Fibroblast of lung (primary cell): ENCODE measurements around the gene GRAMD1A. TPM values are rescaled to one million over a fixed set of nuclear protein-coding genes. Genes with fewer than 3 reads are reported as not detected.
A peak's percentile ranks its signal among the peaks of the same experiment; 100 is the strongest.
"Not testable (repeated sequence)": the region's sequence is repeated elsewhere in the genome, so short reads cannot be mapped to it uniquely, and the experiment has no call there.

Experiments used
- DNase-seq, 2 donors: peaks; one replicate each; pipeline versions ENCODE4 v3.0.0 to v3.0.0-alpha.2; 2010; ENCODE audit warnings: low read depth in 2 of 2
- H2AFZ ChIP-seq: 2 replicates; pipeline ENCODE4 v1.5.1; 2012; ENCODE audit warnings: low read length, control low read depth, inconsistent platforms
- H3K27ac ChIP-seq: 2 replicates; pipeline ENCODE4 v1.5.1; 2011; ENCODE audit warnings: low read length, control low read depth; ENCODE audit not compliant: insufficient read depth
- H3K27me3 ChIP-seq: 2 replicates; pipeline ENCODE4 v1.5.1; 2011; ENCODE audit warnings: mild to moderate bottlenecking, low read length; ENCODE audit not compliant: control insufficient read depth, insufficient read depth
- H3K36me3 ChIP-seq: 2 replicates; pipeline ENCODE4 v1.5.1; 2011; ENCODE audit warnings: low read length; ENCODE audit not compliant: control insufficient read depth, insufficient read depth
- H3K4me1 ChIP-seq: 2 replicates; pipeline ENCODE4 v1.5.1; 2011; ENCODE audit warnings: low read length; ENCODE audit not compliant: control insufficient read depth, insufficient read depth; ENCODE audit errors: extremely low read depth
- H3K4me2 ChIP-seq: 2 replicates; pipeline ENCODE4 v1.5.1; 2011; ENCODE audit warnings: low read length, control low read depth; ENCODE audit not compliant: insufficient read depth; ENCODE audit errors: extremely low read depth
- H3K4me3 ChIP-seq, 4 experiments: fragments of 200-600 bp in 1 of 4; sonication (generic) in 1 of 4; replicated peaks in 1 of 4; 2 replicates each; pipeline ENCODE4 v1.5.1; 2011 to 2016; ENCODE audit warnings: low read length in 4 of 4, low read depth in 3 of 4, mild to moderate bottlenecking in 3 of 4, control low read depth in 2 of 4, inconsistent platforms in 1 of 4, mixed read lengths in 1 of 4; ENCODE audit not compliant: insufficient read depth in 1 of 4; ENCODE audit errors: control extremely low read depth in 1 of 4
- H3K79me2 ChIP-seq: 2 replicates; pipeline ENCODE4 v1.5.1; 2012; ENCODE audit warnings: mild to moderate bottlenecking, low read length, inconsistent platforms; ENCODE audit not compliant: control insufficient read depth, insufficient read depth
- H3K9ac ChIP-seq: 2 replicates; pipeline ENCODE4 v1.5.1; 2011; ENCODE audit warnings: mild to moderate bottlenecking, low read length, control low read depth; ENCODE audit not compliant: insufficient read depth
- H3K9me3 ChIP-seq: 2 replicates; pipeline ENCODE4 v1.5.1; 2012; ENCODE audit warnings: low read depth, low read length; ENCODE audit not compliant: control insufficient read depth, insufficient read depth
- H4K20me1 ChIP-seq: 2 replicates; pipeline ENCODE4 v1.5.1; 2011; ENCODE audit warnings: low read length; ENCODE audit not compliant: control insufficient read depth, insufficient read depth; ENCODE audit errors: extremely low read depth
- EZH2 ChIP-seq: IDR thresholded peaks from 2 replicates; pipeline ENCODE4 v1.5.1; 2012; ENCODE audit warnings: low read length, control low read depth, mild to moderate bottlenecking; ENCODE audit errors: missing control alignments
- polyA plus RNA-seq, 2 donors: library from polyadenylated mRNA; depleted of rRNA in 1 of 2; stranded (reverse) in 1 of 2; unstranded in 1 of 2; fragments of >200 nt; gene quantifications; 2 replicates each; pipeline ENCODE4 v1.2.1, GENCODE V29; 2011 to 2012; ENCODE audit warnings: missing spikeins in 1 of 2
- total RNA-seq: library from RNA; depleted of rRNA; stranded (reverse); fragments of >200 nt; gene quantifications from 2 replicates; pipeline ENCODE4 v1.2.1, GENCODE V29; 2014
- TF ChIP-seq, protein P1 (sequence below), 2 donors: IDR thresholded peaks in 1 of 2; conservative IDR thresholded peaks in 1 of 2; 1 replicate in 1 of 2; 2 replicates in 1 of 2; pipeline ENCODE4 v1.5.1; 2011 to 2012; ENCODE audit warnings: low read length in 2 of 2, control low read depth in 1 of 2, inconsistent platforms in 1 of 2, low read depth in 1 of 2, mild to moderate bottlenecking in 1 of 2

Gene GRAMD1A
- total and polyA plus RNA-seq, 2 donors (not counting 1 experiment from before 2014, with no cell fraction given): 21.4 to 24.4 TPM

DNA sequence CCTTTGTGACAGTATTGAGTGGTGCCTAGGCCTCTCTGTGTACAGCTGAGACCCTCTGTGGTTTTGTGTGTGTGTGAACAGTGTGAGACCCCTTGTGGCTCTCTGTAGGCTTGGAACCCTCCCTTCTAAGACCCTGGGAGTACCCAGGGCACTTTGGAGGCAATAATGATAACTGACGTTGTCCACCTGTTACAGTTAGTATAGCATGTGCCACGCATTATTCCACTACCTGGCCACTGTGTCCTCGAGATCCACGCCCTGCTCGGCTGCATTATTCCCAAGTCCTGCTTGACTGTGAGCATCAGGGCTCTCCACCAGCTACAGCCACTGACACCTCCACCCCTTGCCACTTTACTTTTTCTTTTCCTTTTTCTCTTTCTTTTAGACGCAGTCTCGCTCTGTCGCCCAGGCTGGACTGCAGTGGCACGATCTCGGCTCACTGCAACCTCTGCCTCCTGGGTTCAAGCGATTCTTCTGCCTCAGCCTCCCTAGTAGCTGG is 2.0 kb downstream of the GRAMD1A start:
- Histone ChIP-seq H3K4me3 (peak overlapping the region in 1 of 4 experiments; percentile 17), H3K9me3 (no peaks in the 10 kb centered on the region), H3K27me3 (no peaks in the 10 kb centered on the region), H3K9ac (no peak overlapping the region), H3K4me1 (peaks cover 7% of the 10 kb centered on the region), H3K27ac (no peak overlapping the region), H4K20me1 (no peaks in the 10 kb centered on the region), H3K4me2 (no peak overlapping the region), H2AFZ (no peak overlapping the region), H3K36me3 (peaks cover 1% of the 10 kb centered on the region), H3K79me2 (peaks cover 47% of the 10 kb centered on the region)
- no peak for DNase-seq
- no peak for TF ChIP-seq EZH2
- TF ChIP-seq, protein P1, sequence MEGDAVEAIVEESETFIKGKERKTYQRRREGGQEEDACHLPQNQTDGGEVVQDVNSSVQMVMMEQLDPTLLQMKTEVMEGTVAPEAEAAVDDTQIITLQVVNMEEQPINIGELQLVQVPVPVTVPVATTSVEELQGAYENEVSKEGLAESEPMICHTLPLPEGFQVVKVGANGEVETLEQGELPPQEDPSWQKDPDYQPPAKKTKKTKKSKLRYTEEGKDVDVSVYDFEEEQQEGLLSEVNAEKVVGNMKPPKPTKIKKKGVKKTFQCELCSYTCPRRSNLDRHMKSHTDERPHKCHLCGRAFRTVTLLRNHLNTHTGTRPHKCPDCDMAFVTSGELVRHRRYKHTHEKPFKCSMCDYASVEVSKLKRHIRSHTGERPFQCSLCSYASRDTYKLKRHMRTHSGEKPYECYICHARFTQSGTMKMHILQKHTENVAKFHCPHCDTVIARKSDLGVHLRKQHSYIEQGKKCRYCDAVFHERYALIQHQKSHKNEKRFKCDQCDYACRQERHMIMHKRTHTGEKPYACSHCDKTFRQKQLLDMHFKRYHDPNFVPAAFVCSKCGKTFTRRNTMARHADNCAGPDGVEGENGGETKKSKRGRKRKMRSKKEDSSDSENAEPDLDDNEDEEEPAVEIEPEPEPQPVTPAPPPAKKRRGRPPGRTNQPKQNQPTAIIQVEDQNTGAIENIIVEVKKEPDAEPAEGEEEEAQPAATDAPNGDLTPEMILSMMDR (conservative IDR thresholded peaks at IDR 0.05 in 1 of 2, IDR thresholded peaks at IDR 0.05 in 1 of 2; ENCODE audit: low read depth in 1 of 2, low read length in 2 of 2): no peak

DNA sequence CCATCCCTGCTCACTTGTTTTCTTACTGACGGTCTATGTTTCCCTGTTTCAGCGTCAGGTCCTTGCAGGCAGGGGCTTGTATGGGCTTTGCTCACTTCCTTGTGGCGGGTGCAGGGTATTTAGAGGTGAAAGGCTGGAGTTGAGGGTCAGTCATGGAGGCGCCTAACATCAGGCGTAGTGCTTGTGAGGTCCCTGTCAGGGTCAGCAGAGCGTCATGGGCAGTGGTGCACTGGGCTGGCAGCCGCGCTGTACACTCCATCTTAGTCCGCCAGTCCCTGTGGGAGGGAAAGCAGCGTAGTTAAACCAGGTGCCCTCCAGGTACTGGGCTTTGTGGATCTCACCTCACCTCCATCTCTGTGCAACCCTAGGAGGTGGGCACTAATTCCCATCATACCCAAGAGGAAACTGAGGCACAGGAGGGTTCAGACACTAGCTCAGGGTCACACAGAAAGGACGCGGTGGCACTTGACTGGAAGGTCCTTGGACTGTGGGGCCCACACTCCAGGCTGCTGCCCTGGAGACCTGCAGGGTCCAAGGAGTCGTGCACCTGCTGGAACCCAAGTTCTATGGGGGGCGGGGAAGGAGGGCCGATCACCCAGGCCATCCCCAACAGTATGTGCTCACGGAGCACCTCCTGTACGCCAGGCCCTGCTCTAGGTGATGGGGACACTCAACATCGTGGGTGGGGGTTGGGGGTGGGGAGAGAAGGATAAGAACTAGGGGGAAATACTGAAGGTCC is 4.6 kb downstream of the GRAMD1A start:
- DNase-seq: no peak
- Histone ChIP-seq H3K4me3 (no peak overlapping the region), H3K79me2 (peaks cover 47% of the 10 kb centered on the region), H3K36me3 (peaks cover 5% of the 10 kb centered on the region), H4K20me1 (no peaks in the 10 kb centered on the region), H3K4me1 (peaks cover 5% of the 10 kb centered on the region), H3K9me3 (no peaks in the 10 kb centered on the region), H3K27me3 (no peaks in the 10 kb centered on the region), H2AFZ (no peak overlapping the region), H3K27ac (no peak overlapping the region), H3K9ac (no peak overlapping the region), H3K4me2 (no peak overlapping the region)
- no peak for TF ChIP-seq EZH2
- TF ChIP-seq, protein P1 (conservative IDR thresholded peaks at IDR 0.05 in 1 of 2, IDR thresholded peaks at IDR 0.05 in 1 of 2; ENCODE audit: low read depth in 1 of 2, low read length in 2 of 2): no peak

DNA sequence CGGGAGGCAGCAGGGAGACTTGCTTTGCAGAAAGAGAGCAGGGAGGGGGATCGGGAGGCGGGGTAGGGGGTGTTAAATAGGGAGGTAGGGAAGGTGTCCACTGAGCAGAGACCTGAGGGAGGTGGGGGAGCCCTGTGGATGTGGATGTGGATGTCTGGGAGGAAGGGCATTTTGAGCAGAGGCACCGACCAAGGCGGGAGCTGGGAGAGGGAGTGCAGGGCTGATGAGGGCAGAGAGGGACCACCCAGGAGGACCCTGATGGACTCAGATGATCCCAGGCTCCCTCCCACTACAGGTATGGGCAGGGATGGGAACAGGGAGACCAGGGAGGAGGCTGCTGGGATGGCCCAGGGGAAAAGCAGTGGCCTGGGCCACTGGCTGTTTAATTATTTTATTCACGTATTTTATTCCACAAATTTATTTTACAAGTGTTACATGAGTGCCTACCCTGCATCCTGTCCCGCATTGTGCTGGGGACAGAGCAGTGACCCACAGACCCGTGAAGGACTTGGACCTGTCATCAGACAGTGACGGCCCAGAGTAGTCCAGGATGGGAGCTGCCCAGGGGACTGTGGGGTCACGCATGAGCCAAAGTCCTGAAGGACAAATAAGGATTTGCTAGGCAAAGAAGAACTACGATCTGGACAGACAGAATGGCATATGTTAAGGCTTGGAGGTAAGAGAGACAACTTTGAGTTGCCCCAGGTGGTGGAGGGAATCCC is 5.3 kb downstream of the GRAMD1A start:
- Histone ChIP-seq H3K4me1 (peaks cover 5% of the 10 kb centered on the region), H3K27ac (no peak overlapping the region), H4K20me1 (no peaks in the 10 kb centered on the region), H3K79me2 (peaks cover 47% of the 10 kb centered on the region), H3K36me3 (peaks cover 10% of the 10 kb centered on the region), H3K9ac (no peak overlapping the region), H3K9me3 (no peaks in the 10 kb centered on the region), H2AFZ (no peak overlapping the region), H3K4me3 (no peak overlapping the region), H3K4me2 (no peak overlapping the region), H3K27me3 (no peaks in the 10 kb centered on the region)
- DNase-seq: no peak
- no peak for TF ChIP-seq EZH2
- TF ChIP-seq, protein P1 (conservative IDR thresholded peaks at IDR 0.05 in 1 of 2, IDR thresholded peaks at IDR 0.05 in 1 of 2; ENCODE audit: low read depth in 1 of 2, low read length in 2 of 2): no peak

DNA sequence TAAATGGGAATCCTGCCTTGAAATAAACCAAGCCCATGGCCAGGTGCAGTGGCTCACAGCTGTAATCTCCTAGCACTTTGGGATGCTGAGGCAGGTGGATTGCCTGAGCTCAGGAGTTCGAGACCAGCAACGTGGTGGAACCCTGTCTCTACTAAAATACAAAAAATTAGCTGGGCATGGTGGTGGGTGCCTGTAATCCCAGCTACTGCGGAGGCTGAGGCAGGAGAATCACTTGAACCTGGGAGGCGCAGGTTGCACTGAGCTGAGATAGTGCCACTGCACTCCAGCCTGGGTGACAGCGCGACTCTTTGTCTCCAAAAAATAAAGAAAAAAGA is 5.9 kb downstream of the GRAMD1A start:
- not testable (repeated sequence) for H3K27me3 ChIP-seq, DNase-seq, H3K27ac ChIP-seq, H3K4me2 ChIP-seq, H4K20me1 ChIP-seq, H2AFZ ChIP-seq, H3K9me3 ChIP-seq, H3K4me3 ChIP-seq, H3K9ac ChIP-seq, H3K4me1 ChIP-seq
- Histone ChIP-seq H3K36me3 (peaks cover 13% of the 10 kb centered on the region), H3K79me2 (peaks cover 42% of the 10 kb centered on the region)
